H1 (cell line): Measurements from ENCODE around the gene EME2. TPM values are rescaled to one million over a fixed set of nuclear protein-coding genes. Genes with fewer than 3 reads are reported as not detected.

Experiments
- CTCF ChIA-PET: fragments of 300-600 bp; sonication (Branson Sonifier 250); formaldehyde crosslinking; loops from one replicate; lab custom pipeline; 2021; ENCODE audit not compliant: partially characterized antibody; lab: Charles Lee
- POLR2A ChIA-PET: fragments of 300-600 bp; sonication (Branson Sonifier 250); formaldehyde crosslinking; loops from one replicate; lab custom pipeline; 2021; ENCODE audit warnings: inconsistent platforms; ENCODE audit not compliant: partially characterized antibody; lab: Charles Lee
- DNase-seq, 2 experiments: peaks; one replicate each; pipeline versions ENCODE4 v3.0.0 to v3.0.0-alpha.2; 2010 to 2022; ENCODE audit warnings: low spot score in 2 of 2, low read depth in 1 of 2, mixed read lengths in 1 of 2
- FAIRE-seq: peaks from 2 replicates; lab custom pipeline; 2011; peaks lifted over from hg19 to GRCh38; lab: Jason Lieb, UNC
- H2AFZ ChIP-seq: 2 replicates; pipeline ENCODE4 v1.8.1; 2012; ENCODE audit warnings: low read length, inconsistent platforms
- H2AK5ac ChIP-seq: 2 replicates; pipeline ENCODE4 v1.6.1; 2013; ENCODE audit warnings: low read depth, low read length
- H2BK120ac ChIP-seq: replicated peaks from 2 replicates; pipeline ENCODE3; 2013; ENCODE audit warnings: low read depth, low read length, inconsistent platforms
- H2BK12ac ChIP-seq: 2 replicates; pipeline ENCODE4 v1.6.1; 2013; ENCODE audit warnings: low read depth, low read length
- H2BK15ac ChIP-seq: 2 replicates; pipeline ENCODE4 v1.6.1; 2013; ENCODE audit warnings: low read length
- H2BK20ac ChIP-seq: 2 replicates; pipeline ENCODE4 v1.6.1; 2013; ENCODE audit warnings: low read length
- H2BK5ac ChIP-seq: 2 replicates; pipeline ENCODE4 v1.6.1; 2013; ENCODE audit warnings: low read depth, low read length
- H3K14ac ChIP-seq: 2 replicates; pipeline ENCODE4 v1.6.1; 2013; ENCODE audit warnings: inconsistent platforms; ENCODE audit not compliant: insufficient read length
- H3K18ac ChIP-seq: 2 replicates; pipeline ENCODE4 v1.6.1; 2013; ENCODE audit warnings: low read length; ENCODE audit errors: extremely low read depth
- H3K23ac ChIP-seq: 2 replicates; pipeline ENCODE4 v1.6.1; 2013; ENCODE audit warnings: inconsistent platforms; ENCODE audit not compliant: insufficient read length
- H3K23me2 ChIP-seq: 2 replicates; pipeline ENCODE4 v1.6.1; 2013; ENCODE audit warnings: low read depth, low read length
- H3K27ac ChIP-seq: 2 replicates; pipeline ENCODE4 v1.6.1; 2011; ENCODE audit warnings: low read depth, low read length, inconsistent platforms
- H3K27me3 ChIP-seq, 4 experiments: replicated peaks in 1 of 4; 1 replicate in 1 of 4; 2 replicates in 3 of 4; pipeline versions ENCODE4 v1.6.1 to v1.8.1; 2011 to 2013; ENCODE audit warnings: low read length in 3 of 4, mild to moderate bottlenecking in 3 of 4, inconsistent platforms in 2 of 4, mixed read lengths in 2 of 4, moderate library complexity in 1 of 4; ENCODE audit not compliant: control insufficient read depth in 3 of 4, insufficient read depth in 3 of 4; ENCODE audit errors: extremely low read depth in 1 of 4
- H3K36me3 ChIP-seq, 4 experiments: 2 replicates each; pipeline versions ENCODE4 v1.6.1 to v1.8.1; 2011 to 2013; ENCODE audit warnings: mild to moderate bottlenecking in 4 of 4, low read length in 3 of 4, moderate library complexity in 2 of 4, control low read depth in 1 of 4, inconsistent platforms in 1 of 4; ENCODE audit not compliant: insufficient read depth in 4 of 4, control insufficient read depth in 2 of 4
- H3K4ac ChIP-seq: replicated peaks from 2 replicates; pipeline ENCODE3; 2013; ENCODE audit warnings: low read length, low read depth, mixed read lengths, inconsistent platforms; ENCODE audit not compliant: insufficient read length
- H3K4me1 ChIP-seq, 4 experiments: replicated peaks in 1 of 4; 1 replicate in 1 of 4; 2 replicates in 3 of 4; pipeline versions ENCODE4 v1.6.1 to v1.8.1; 2011 to 2013; ENCODE audit warnings: low read length in 3 of 4, inconsistent platforms in 2 of 4, mixed read lengths in 1 of 4; ENCODE audit not compliant: insufficient read depth in 4 of 4, control insufficient read depth in 3 of 4
- H3K4me2 ChIP-seq, 2 experiments: 2 replicates each; pipeline versions ENCODE4 v1.6.1 to v1.8.1; 2011 to 2013; ENCODE audit warnings: low read depth in 2 of 2, low read length in 2 of 2, control low read depth in 1 of 2, inconsistent platforms in 1 of 2, mild to moderate bottlenecking in 1 of 2; ENCODE audit not compliant: insufficient read depth in 1 of 2
- H3K4me3 ChIP-seq, 4 experiments: fragments of 200-600, 300-600 bp in 1 of 4; sonication (generic), shearing (Covaris generic), sonication (Bioruptor Twin) in 1 of 4; 2 replicates each; pipeline versions ENCODE4 v1.5.1 to v1.8.1; 2011 to 2016; ENCODE audit warnings: low read length in 4 of 4, low read depth in 3 of 4, control low read depth in 2 of 4, inconsistent platforms in 2 of 4, mild to moderate bottlenecking in 2 of 4, mixed read lengths in 1 of 4, moderate library complexity in 1 of 4; ENCODE audit not compliant: insufficient read depth in 2 of 4; ENCODE audit errors: extremely low read depth in 1 of 4
- H3K56ac ChIP-seq: replicated peaks from 2 replicates; pipeline ENCODE3; 2013; ENCODE audit warnings: low read depth, mild to moderate bottlenecking, mixed read lengths, low read length, inconsistent platforms; ENCODE audit not compliant: insufficient read length
- H3K79me1 ChIP-seq: 2 replicates; pipeline ENCODE4 v1.6.1; 2013; ENCODE audit warnings: low read depth, low read length, control low read depth
- H3K79me2 ChIP-seq, 2 experiments: 2 replicates each; pipeline versions ENCODE4 v1.6.1 to v1.8.1; 2012 to 2013; ENCODE audit warnings: low read length in 2 of 2, mild to moderate bottlenecking in 2 of 2, inconsistent platforms in 1 of 2; ENCODE audit not compliant: insufficient read depth in 2 of 2, control insufficient read depth in 1 of 2
- H3K9ac ChIP-seq, 4 experiments: replicated peaks in 1 of 4; 1 replicate in 1 of 4; 2 replicates in 3 of 4; pipeline versions ENCODE4 v1.6.1 to v1.8.1; 2011 to 2013; ENCODE audit warnings: low read depth in 3 of 4, low read length in 3 of 4, control low read depth in 2 of 4, mild to moderate bottlenecking in 2 of 4, moderate library complexity in 2 of 4, inconsistent platforms in 1 of 4; ENCODE audit errors: extremely low read depth in 1 of 4
- H3K9me3 ChIP-seq, 2 experiments: 2 replicates each; pipeline versions ENCODE4 v1.6.1 to v1.8.1; 2012 to 2013; ENCODE audit warnings: mild to moderate bottlenecking in 2 of 2, moderate library complexity in 2 of 2, control low read depth in 1 of 2, inconsistent platforms in 1 of 2, low read depth in 1 of 2, low read length in 1 of 2, mixed read lengths in 1 of 2; ENCODE audit not compliant: insufficient read depth in 2 of 2
- H4K20me1 ChIP-seq, 2 experiments: replicated peaks in 1 of 2; 2 replicates each; pipeline versions ENCODE3 to v1.8.1; 2011 to 2013; ENCODE audit warnings: inconsistent platforms in 2 of 2, low read length in 2 of 2, mild to moderate bottlenecking in 1 of 2; ENCODE audit not compliant: insufficient read depth in 2 of 2, control insufficient read depth in 1 of 2
- H4K5ac ChIP-seq: 2 replicates; pipeline ENCODE4 v1.6.1; 2013; ENCODE audit warnings: low read length, low read depth, mixed read lengths, inconsistent platforms; ENCODE audit not compliant: insufficient read length
- H4K8ac ChIP-seq: 2 replicates; pipeline ENCODE4 v1.8.0; 2013; ENCODE audit warnings: mild to moderate bottlenecking, moderate library complexity, low read length, inconsistent platforms; ENCODE audit not compliant: insufficient read depth; ENCODE audit errors: extremely low read depth
- H4K91ac ChIP-seq: replicated peaks from 2 replicates; pipeline ENCODE3; 2013; ENCODE audit warnings: low read length, mixed read lengths, inconsistent platforms; ENCODE audit not compliant: insufficient read length
- EZH2 ChIP-seq: fragments of 200-600 bp; sonication (generic); IDR thresholded peaks from 2 replicates; pipeline ENCODE4 v1.7.1; 2012; ENCODE audit warnings: low read depth, mild to moderate bottlenecking, moderate library complexity, low read length, inconsistent platforms; ENCODE audit not compliant: severe bottlenecking
- HDAC2 ChIP-seq, 2 experiments: fragments of 300-600 bp in 1 of 2; sonication (generic) in 1 of 2; IDR thresholded peaks; 2 replicates each; pipeline ENCODE4 v1.6.1; 2011 to 2012; ENCODE audit warnings: low read depth in 2 of 2, low read length in 2 of 2, mild to moderate bottlenecking in 2 of 2, moderate library complexity in 2 of 2, borderline replicate concordance in 1 of 2, inconsistent platforms in 1 of 2
- NRF1 ChIP-seq: IDR thresholded peaks from 2 replicates; pipeline ENCODE4 v1.6.1; 2011; ENCODE audit warnings: mild to moderate bottlenecking, low read depth, low read length, improper control_type of control experiment
- SAP30 ChIP-seq: fragments of 300-600 bp; sonication (generic); IDR thresholded peaks from 2 replicates; pipeline ENCODE4 v1.7.1; 2012; ENCODE audit warnings: low read length, moderate library complexity, mild to moderate bottlenecking, inconsistent platforms; ENCODE audit not compliant: insufficient read depth, insufficient replicate concordance
- SIN3A ChIP-seq, 2 experiments: IDR thresholded peaks in 1 of 2; conservative IDR thresholded peaks in 1 of 2; 2 replicates each; pipeline ENCODE4 v1.6.1; 2011 to 2012; ENCODE audit warnings: low read length in 2 of 2, improper control_type of control experiment in 1 of 2, low read depth in 1 of 2, mild to moderate bottlenecking in 1 of 2
- SRF ChIP-seq: IDR thresholded peaks from 2 replicates; pipeline ENCODE4 v1.6.1; 2011; ENCODE audit warnings: mild to moderate bottlenecking, low read depth, low read length, moderate library complexity
- TAF1 ChIP-seq: IDR thresholded peaks from 2 replicates; pipeline ENCODE4 v1.6.1; 2011; ENCODE audit warnings: mild to moderate bottlenecking, low read depth, low read length
- TCF12 ChIP-seq: IDR thresholded peaks from 2 replicates; pipeline ENCODE4 v1.6.1; 2011; ENCODE audit warnings: low read depth, mild to moderate bottlenecking, low read length
- YY1 ChIP-seq: IDR thresholded peaks from 2 replicates; pipeline ENCODE4 v1.6.1; 2011; ENCODE audit warnings: low read depth, mild to moderate bottlenecking, low read length
- WGBS, 2 experiments: shearing (Covaris generic) in 1 of 2; methylation state at CpG; one replicate each; pipeline versions ENCODE4 v1.1.6 to v1.1.7; 2013 to 2015; ENCODE audit warnings: low lambda C conversion rate in 2 of 2, mixed read lengths in 2 of 2, inconsistent platforms in 1 of 2, low coverage in 1 of 2, missing lambda C conversion rate in 1 of 2; ENCODE audit not compliant: insufficient replicate concordance in 2 of 2, insufficient coverage in 1 of 2, insufficient read length in 1 of 2; ENCODE audit errors: extremely low coverage in 1 of 2, missing lambda C conversion rate in 1 of 2; 5-methylcytosine and 5-hydroxymethylcytosine counted together
- polyA plus RNA-seq, 7 experiments: library from polyadenylated mRNA; depleted of rRNA in 3 of 7; stranded (reverse) in 5 of 7; unstranded in 2 of 7; fragments of >200 nt in 5 of 7; fragments of 200-250 nt in 2 of 7; gene quantifications; 1 replicate in 5 of 7; 2 replicates in 1 of 7; 4 replicates in 1 of 7; pipeline versions ENCODE4 v1.2.1 to v1.2.3, GENCODE V29; 2011 to 2013; ENCODE audit warnings: missing spikeins in 2 of 7, mixed read lengths in 2 of 7
- total RNA-seq: library from RNA; stranded (reverse); fragmentation: NEBNext Ultra II Directional; extraction: Animal tissue kit (Norgen Biotek cat#: 25700); gene quantifications from 2 replicates; pipeline ENCODE4 v1.2.1, GENCODE V29; 2021

Gene EME2
- total and polyA plus RNA-seq, 2 of the 8 experiments (the other 6 are each of a cell fraction or from before 2014, with no cell fraction given): 13.1 to 19.7 TPM

- Histone ChIP-seq H3K18ac (no peak overlapping the region), H3K23me2 (no peaks in the 10 kb centered on the region), H4K20me1 (peaks cover 0 to 16% of the 10 kb centered on the region in 2 experiments), H3K27me3 (no peaks in the 10 kb centered on the region), H3K56ac (no peak overlapping the region), H3K4me2 (no peak overlapping the region), H3K9ac (no peak overlapping the region; a peak in 1 of 7 replicates), H2AK5ac (no peak overlapping the region), H3K79me1 (peaks cover 7% of the 10 kb centered on the region), H4K8ac (no peak overlapping the region), H4K5ac (no peak overlapping the region), H3K27ac (no peak overlapping the region), H2BK20ac (no peak overlapping the region), H2BK12ac (no peak overlapping the region), H2BK120ac (no peak overlapping the region), H3K4me3 (no peak overlapping the region), H3K4ac (no peak overlapping the region), H2AFZ (no peak overlapping the region), H4K91ac (no peak overlapping the region), H3K36me3 (peaks cover 0 to 4% (median 1%) of the 10 kb centered on the region in 4 experiments; a peak in 4 of 8 replicates), H2BK15ac (no peak overlapping the region), H3K23ac (no peak overlapping the region), H3K79me2 (no peaks in the 10 kb centered on the region; a peak in 2 of 4 replicates), H3K4me1 (0 out of 7 replicates have a peak, but pooled peaks cover 0 to 2% (median 0%) of the 10 kb centered on the region in 4 experiments), H3K14ac (no peak overlapping the region), H3K9me3 (no peaks in the 10 kb centered on the region), H2BK5ac (no peak overlapping the region)
- WGBS, 2 experiments: 89% methylated on average over 12 of the region's 12 CpGs; no CpG with 5 or more reads in 1 of the 2 experiments
- FAIRE-seq (no peak), DNase-seq (no peak)
- TF ChIP-seq EZH2: no peak
- TF ChIP-seq HDAC2 (IDR thresholded peaks at IDR 0.05; ENCODE audit: borderline replicate concordance in 1 of 2, low read depth in 2 of 2, low read length in 2 of 2): no peak
- no peak for TF ChIP-seq SRF
- no peak for TF ChIP-seq NRF1
- TF ChIP-seq YY1: no peak
- no peak for TF ChIP-seq TCF12
- no peak for TF ChIP-seq TAF1
- no peak for TF ChIP-seq SAP30
- no peak for TF ChIP-seq SIN3A (conservative IDR thresholded peaks at IDR 0.05 in 1 of 2, IDR thresholded peaks at IDR 0.05 in 1 of 2; ENCODE audit: low read depth in 1 of 2, low read length in 2 of 2)
- ChIA-PET POLR2A (interaction anchor here (0.6 to 2.0 kb wide), 5 partner anchors 8 to 48 kb away, joined by 3 to 7 read pairs (median 4); partner anchors contain the start of genes EME2 and MRPS34), CTCF (interaction anchor here (0.8 to 2.8 kb wide), 8 partner anchors 34 to 398 kb away, joined by 3 to 21 read pairs (median 4); partner anchors contain the start of gene JPT2)
Measured at GRCh38 chr16:1724491-1724890, 48.1 kb upstream of the EME2 start.
